Measurements from ENCODE around the gene LRCH1. TPM values are rescaled to one million over a fixed set of nuclear protein-coding genes. Genes with fewer than 3 reads are reported as not detected.

The LRCH1 gene
- total and polyA plus RNA-seq, 10 of the 15 experiments (the other 5 are each of a cell fraction or from before 2014, with no cell fraction given): 5.3 to 48.9 (median 14.4) TPM

GRCh38 chr13:46595136-46595884 is 42.3 kb downstream of the LRCH1 start (continued):
- TF ChIP-seq IKZF1 (conservative IDR thresholded peaks at IDR 0.05) (peak; percentile 42; the same call in 1 of the 2 replicates), HDGF (IDR thresholded peaks at IDR 0.05) (no peak), ATF3 (IDR thresholded peaks at IDR 0.05; ENCODE audit: borderline replicate concordance, extremely low read depth, low read depth, low read length) (no peak), KAT2A (conservative IDR thresholded peaks at IDR 0.05; ENCODE audit: control insufficient read depth, low read depth, low read length) (no peak), YY1 (IDR thresholded peaks at IDR 0.05; ENCODE audit: low read depth, low read length) (no peak), NFIC (IDR thresholded peaks at IDR 0.05; ENCODE audit: low read depth, low read length) (0 out of 2 replicates have a peak, but pooled peaks have one; percentile 9), SIN3A (IDR thresholded peaks at IDR 0.05; ENCODE audit: low read depth, low read length) (no peak), RUNX3 (IDR thresholded peaks at IDR 0.05; ENCODE audit: low read length) (peak; percentile 63), MTA3 (IDR thresholded peaks at IDR 0.05; ENCODE audit: borderline replicate concordance, low read length) (no peak), SMAD5 (IDR thresholded peaks at IDR 0.05; ENCODE audit: low read depth) (no peak), ZBED1 (IDR thresholded peaks at IDR 0.05; ENCODE audit: borderline replicate concordance) (no peak), PKNOX1 (IDR thresholded peaks at IDR 0.05) (no peak), EED (IDR thresholded peaks at IDR 0.05; ENCODE audit: low read depth) (peak; percentile 60), CBX3 (IDR thresholded peaks at IDR 0.05; ENCODE audit: borderline replicate concordance, low read depth) (no peak), ZNF274 (IDR thresholded peaks at IDR 0.05; ENCODE audit: insufficient read depth, insufficient read length) (no peak), PBX3 (IDR thresholded peaks at IDR 0.05; ENCODE audit: insufficient replicate concordance, low read depth, low read length) (no peak), JUNB (IDR thresholded peaks at IDR 0.05) (peak; percentile 24; the same call in 1 of the 2 replicates), RELB (IDR thresholded peaks at IDR 0.05; ENCODE audit: low read depth) (no peak), SPI1 (IDR thresholded peaks at IDR 0.05; ENCODE audit: borderline replicate concordance, insufficient read depth, low read depth, low read length) (peak; percentile 40; the same call in 1 of the 2 replicates), DPF2 (IDR thresholded peaks at IDR 0.05) (0 out of 2 replicates have a peak, but pooled peaks have one; percentile 23), RAD21 (IDR thresholded peaks at IDR 0.05; ENCODE audit: insufficient read depth, low read depth, low read length) (no peak), ZZZ3 (IDR thresholded peaks at IDR 0.05; ENCODE audit: control insufficient read depth, insufficient read length, low read depth) (no peak), ZNF207 (IDR thresholded peaks at IDR 0.05; ENCODE audit: borderline replicate concordance) (no peak), NR2F1 (conservative IDR thresholded peaks at IDR 0.05) (no peak), EP300 (IDR thresholded peaks at IDR 0.05; ENCODE audit: borderline replicate concordance in 1 of 2, control insufficient read depth in 1 of 2, low read depth in 2 of 2, low read length in 2 of 2) (no peak; a peak in 1 of 4 replicates), NFXL1 (IDR thresholded peaks at IDR 0.05; ENCODE audit: borderline replicate concordance) (no peak), ZNF24 (IDR thresholded peaks at IDR 0.05) (no peak), ESRRA (IDR thresholded peaks at IDR 0.05; ENCODE audit: low read length) (no peak), IKZF2 (IDR thresholded peaks at IDR 0.05) (peak; percentile 32 to 58; a peak in 2 of 4 replicates)

Measured in GM12878 (cell line).